Measurements from ENCODE around the gene GALNT17.

DNA sequence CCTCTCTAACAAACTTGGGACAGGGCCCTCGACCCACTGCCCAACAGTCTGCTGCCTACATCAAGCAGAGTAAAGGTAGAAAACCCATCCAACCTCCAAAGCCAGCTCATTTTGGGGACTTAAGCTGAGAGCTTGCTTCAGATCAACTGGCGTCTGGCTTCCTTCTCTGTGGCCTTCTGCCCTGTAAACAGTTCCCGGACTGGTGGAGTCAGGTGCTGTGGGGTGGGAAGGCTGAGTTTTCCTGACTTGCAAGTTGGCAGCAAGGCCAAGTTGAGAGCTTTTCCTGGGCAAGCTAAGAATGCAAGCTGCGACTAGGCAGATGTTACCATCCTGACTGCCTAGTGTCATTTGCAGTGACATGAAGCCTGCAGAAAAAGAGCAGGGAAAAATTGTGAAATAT lies 3.7 kb downstream of the GALNT17 start:
- TF ChIP-seq CREB1 (IDR thresholded peaks at IDR 0.05; ENCODE audit: low read depth), result no peak
- no peak for TF ChIP-seq YY1 (IDR thresholded peaks at IDR 0.05; ENCODE audit: low read depth)
- TF ChIP-seq, protein P1, sequence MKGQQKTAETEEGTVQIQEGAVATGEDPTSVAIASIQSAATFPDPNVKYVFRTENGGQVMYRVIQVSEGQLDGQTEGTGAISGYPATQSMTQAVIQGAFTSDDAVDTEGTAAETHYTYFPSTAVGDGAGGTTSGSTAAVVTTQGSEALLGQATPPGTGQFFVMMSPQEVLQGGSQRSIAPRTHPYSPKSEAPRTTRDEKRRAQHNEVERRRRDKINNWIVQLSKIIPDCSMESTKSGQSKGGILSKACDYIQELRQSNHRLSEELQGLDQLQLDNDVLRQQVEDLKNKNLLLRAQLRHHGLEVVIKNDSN (IDR thresholded peaks at IDR 0.05), result no peak
- no peak for TF ChIP-seq RAD21 (IDR thresholded peaks at IDR 0.05; ENCODE audit: low read depth)
- TF ChIP-seq EGR1 (IDR thresholded peaks at IDR 0.05), result no peak
- TF ChIP-seq EP300 (IDR thresholded peaks at IDR 0.05; ENCODE audit: borderline replicate concordance), result no peak
